Measurements from ENCODE around the gene FAAP24.
"Not testable (repeated sequence)": the region's sequence is repeated elsewhere in the genome, so short reads cannot be mapped to it uniquely, and the experiment has no call there.

The FAAP24 gene

DNA sequence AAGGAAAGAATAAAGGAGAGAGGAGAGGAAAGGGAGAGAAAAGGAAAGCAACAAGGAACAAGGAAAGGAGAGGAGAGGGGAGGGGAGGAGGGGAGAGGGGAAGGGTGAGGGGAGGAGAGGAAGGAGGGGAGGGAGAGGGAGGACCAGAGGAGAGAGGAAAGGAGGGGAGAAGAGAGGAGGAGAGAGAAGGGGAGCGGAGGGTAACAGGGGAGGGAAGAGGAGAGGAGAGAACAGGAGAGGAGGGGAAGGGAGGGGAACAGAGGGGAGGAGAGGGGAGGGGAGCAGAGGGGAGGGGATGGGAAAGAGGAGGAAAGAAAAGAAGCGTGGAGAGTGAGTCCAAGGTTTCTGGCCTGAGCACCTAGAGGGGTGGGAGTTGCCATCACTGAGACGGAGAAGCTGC, 26.7 kb downstream of the FAAP24 start:
- DNase-seq (ENCODE audit: low read depth) = no peak

- no peak for DNase-seq (ENCODE audit: low read depth)
These were observed 28.5 kb downstream of the FAAP24 start for GRCh38 chr19:33000510-33000909.

DNA sequence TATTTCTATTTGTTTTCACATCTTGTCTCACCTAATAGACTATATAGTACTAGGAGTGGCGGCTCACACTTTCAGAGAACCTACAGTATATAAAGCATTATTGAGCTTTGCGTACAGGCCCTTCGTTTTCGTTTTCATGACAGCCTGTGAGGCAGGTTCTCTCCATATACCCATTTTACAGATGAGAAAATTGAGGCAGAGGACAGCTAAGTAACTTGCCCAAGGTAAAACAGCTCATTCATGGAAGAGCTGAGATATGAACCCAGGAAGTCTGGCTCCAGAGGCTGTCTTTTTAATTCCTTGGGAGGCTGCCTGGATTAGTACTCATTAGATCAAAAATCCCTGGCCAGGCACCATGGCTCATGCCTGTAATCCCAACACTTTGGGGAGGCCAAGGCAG, 28.9 kb downstream of the FAAP24 start:
- DNase-seq (ENCODE audit: low read depth) = no peak

GRCh38 chr19:33002126-33002865, 30.3 kb downstream of the FAAP24 start:
- not testable (repeated sequence) for DNase-seq (ENCODE audit: low read depth)

DNA sequence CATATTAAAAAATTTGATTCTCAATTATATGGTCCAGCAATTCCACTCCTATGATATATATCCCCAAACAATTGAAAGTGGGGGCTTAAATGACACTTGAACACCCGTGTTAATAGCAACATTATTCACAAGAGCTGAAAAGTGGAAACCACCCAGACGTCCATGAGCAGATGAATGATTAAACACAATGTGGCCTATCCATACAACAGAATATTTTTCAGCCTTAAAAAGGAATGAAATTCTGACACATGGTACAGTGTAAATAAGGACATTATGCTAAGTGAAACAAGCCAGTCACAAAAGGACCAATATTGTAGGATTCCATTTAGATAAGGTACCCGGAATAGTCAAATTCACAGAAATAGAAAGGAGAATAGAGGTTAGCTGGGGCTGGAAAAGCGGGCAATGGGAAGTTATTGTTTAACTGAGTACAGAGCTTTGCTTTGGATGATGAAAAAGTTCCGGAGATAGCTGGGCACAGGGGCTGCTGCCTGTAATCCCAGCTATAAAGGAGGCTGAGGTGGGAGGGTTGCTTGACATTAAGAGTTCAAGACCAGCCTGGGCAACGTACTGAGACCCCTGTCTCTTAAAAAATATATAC, 31.5 kb downstream of the FAAP24 start:
- DNase-seq (ENCODE audit: low read depth) = not testable (repeated sequence)

GRCh38 chr19:33005440-33005839, 33.4 kb downstream of the FAAP24 start:
- DNase-seq (ENCODE audit: low read depth) = no peak

DNA sequence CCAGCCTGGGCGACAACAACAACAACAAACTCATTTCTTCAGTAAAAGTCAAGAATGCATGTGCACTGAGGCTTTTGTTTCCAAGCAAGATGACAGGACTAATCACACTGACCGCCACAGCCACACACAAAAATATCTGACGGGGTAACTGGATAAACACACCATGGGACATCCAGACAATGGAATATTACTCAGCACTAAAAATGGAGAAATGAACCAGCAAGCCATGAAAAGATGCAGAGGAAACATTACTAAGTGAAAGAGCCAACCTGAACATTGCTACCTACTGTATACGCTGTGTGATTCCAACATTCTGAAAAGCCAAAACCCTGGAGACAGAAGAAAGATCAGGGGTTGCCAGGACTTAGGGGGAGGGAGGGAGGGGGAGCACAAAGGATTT, 36.7 kb downstream of the FAAP24 start:
- DNase-seq (ENCODE audit: low read depth) = no peak

DNA sequence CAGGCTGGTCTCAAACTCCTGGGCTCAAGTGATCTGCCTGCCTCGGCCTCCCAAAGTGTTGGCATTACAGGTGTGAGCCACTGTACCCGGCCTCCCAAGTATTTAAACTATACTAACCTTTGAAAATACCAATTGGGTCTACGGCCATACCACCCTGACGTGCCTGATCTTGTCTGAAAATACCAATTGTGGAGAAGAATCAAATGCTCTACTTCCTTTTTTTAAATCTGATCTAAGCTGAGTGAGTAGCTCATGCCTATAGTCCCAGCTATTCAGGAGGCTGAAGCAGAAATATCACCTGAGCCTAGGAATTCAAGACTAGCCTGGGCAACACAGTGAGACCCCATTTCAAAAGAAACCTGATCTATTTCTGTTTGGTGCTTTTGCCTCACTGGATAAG, 38.8 kb downstream of the FAAP24 start:
- not testable (repeated sequence) for DNase-seq (ENCODE audit: low read depth)

GRCh38 chr19:33022472-33023116, 50.6 kb downstream of the FAAP24 start:
- DNase-seq (ENCODE audit: low read depth) = no peak

GRCh38 chr19:33024398-33024797, 52.4 kb downstream of the FAAP24 start:
- DNase-seq (ENCODE audit: low read depth) = no peak

DNA sequence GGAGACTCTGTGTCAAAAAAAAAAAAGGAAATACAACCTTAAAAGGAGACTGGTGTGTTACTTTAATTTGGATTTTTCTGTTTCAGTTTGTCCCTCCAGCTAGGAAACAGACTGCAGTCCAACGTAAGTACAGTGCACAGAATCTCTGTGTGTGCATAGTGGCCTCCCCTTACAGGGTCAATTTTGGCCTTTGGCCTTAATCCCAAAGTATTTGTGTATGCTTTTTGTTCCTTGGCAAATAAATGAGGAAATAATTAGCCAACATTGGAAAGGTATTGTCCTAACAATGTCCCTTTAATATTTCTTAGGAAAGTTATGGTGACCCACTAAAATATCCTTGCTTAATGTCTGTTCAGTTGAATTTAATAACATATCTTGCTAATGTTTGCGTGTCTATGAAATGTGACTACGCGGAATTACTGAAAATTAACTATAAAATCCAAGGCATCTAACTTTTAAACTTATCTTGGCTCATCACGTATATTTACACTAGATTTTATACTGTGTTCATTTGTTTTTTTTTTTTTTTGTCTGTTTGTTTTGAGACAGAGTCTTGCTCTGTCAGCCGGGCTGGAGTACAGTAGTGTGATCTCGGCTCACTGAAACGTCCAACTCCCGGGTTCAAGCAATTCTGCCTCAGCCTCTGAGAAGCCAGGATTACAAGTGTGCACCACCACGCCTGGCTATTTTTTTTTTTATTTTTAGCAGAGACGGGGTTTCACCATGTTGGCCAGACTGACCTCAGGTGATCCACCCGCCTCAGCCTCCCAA, 53.6 kb downstream of the FAAP24 start:
- not testable (repeated sequence) for DNase-seq (ENCODE audit: low read depth)

GRCh38 chr19:33026602-33027001, 54.6 kb downstream of the FAAP24 start:
- DNase-seq (ENCODE audit: low read depth) = not testable (repeated sequence)
